ENCODE measurements around the gene EPHA2.
A peak's percentile ranks its signal among the peaks of the same experiment; 100 is the strongest.

EPHA2 gene

GRCh38 chr1:16081636-16082035 lies 74.2 kb downstream of the EPHA2 start:
- no peaks in the 10 kb centered on the region for H3K36me3 ChIP-seq (ENCODE audit: control insufficient read depth, insufficient read depth, low read length)
- TF ChIP-seq, protein P1, sequence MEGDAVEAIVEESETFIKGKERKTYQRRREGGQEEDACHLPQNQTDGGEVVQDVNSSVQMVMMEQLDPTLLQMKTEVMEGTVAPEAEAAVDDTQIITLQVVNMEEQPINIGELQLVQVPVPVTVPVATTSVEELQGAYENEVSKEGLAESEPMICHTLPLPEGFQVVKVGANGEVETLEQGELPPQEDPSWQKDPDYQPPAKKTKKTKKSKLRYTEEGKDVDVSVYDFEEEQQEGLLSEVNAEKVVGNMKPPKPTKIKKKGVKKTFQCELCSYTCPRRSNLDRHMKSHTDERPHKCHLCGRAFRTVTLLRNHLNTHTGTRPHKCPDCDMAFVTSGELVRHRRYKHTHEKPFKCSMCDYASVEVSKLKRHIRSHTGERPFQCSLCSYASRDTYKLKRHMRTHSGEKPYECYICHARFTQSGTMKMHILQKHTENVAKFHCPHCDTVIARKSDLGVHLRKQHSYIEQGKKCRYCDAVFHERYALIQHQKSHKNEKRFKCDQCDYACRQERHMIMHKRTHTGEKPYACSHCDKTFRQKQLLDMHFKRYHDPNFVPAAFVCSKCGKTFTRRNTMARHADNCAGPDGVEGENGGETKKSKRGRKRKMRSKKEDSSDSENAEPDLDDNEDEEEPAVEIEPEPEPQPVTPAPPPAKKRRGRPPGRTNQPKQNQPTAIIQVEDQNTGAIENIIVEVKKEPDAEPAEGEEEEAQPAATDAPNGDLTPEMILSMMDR (IDR thresholded peaks at IDR 0.05; ENCODE audit: insufficient read depth, low read length, poor library complexity, severe bottlenecking), result no peak
- no peak overlapping the region for H3K4me3 ChIP-seq (replicated peaks; ENCODE audit: low read depth, low read length)
- no peaks in the 10 kb centered on the region for H3K27me3 ChIP-seq (replicated peaks; ENCODE audit: control insufficient read depth, insufficient read depth, low read length)
- no peak for DNase-seq (ENCODE audit: extremely low read depth, insufficient read length)

DNA sequence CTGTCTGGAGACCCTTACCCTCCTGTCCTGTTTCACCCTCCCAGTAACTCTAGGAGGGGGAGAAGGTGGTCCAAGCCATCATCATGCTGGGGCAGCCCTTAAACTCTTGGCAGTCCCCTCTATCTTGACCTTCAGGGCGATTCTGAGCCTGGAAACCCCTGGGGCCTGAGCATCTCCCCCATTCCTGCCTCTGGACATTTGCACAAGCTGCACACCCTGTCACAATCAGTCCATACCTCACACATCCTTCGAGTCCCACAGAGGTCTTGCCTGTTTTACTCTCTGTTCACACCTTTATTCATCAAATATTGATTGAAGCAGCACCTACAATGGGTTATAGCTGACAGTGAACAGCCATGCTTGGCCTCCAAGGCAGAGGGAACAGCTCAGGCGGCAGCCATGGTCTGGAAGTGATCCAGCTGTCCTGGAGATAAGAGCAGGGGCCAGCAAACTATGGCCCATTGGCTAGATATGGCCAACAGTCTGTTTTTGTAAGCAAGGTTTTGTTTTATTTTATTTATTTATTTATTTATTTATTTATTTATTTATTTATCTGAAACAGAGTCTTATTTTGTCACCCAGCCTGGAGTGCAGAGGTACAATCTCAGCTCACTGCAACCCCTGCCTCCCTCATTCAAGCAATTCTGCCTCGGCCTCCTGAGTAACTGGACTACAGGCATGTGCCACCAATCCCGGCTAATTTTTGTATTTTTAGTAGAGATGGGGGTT lies 75.3 kb downstream of the EPHA2 start:
- no peaks in the 10 kb centered on the region for H3K36me3 ChIP-seq (ENCODE audit: control insufficient read depth, insufficient read depth, low read length)
- no peaks in the 10 kb centered on the region for H3K27me3 ChIP-seq (replicated peaks; ENCODE audit: control insufficient read depth, insufficient read depth, low read length)
- TF ChIP-seq, protein P1 (IDR thresholded peaks at IDR 0.05; ENCODE audit: insufficient read depth, low read length, poor library complexity, severe bottlenecking), result no peak
- no peak overlapping the region for H3K4me3 ChIP-seq (replicated peaks; ENCODE audit: low read depth, low read length)
- DNase-seq (ENCODE audit: extremely low read depth, insufficient read length), result no peak

DNA sequence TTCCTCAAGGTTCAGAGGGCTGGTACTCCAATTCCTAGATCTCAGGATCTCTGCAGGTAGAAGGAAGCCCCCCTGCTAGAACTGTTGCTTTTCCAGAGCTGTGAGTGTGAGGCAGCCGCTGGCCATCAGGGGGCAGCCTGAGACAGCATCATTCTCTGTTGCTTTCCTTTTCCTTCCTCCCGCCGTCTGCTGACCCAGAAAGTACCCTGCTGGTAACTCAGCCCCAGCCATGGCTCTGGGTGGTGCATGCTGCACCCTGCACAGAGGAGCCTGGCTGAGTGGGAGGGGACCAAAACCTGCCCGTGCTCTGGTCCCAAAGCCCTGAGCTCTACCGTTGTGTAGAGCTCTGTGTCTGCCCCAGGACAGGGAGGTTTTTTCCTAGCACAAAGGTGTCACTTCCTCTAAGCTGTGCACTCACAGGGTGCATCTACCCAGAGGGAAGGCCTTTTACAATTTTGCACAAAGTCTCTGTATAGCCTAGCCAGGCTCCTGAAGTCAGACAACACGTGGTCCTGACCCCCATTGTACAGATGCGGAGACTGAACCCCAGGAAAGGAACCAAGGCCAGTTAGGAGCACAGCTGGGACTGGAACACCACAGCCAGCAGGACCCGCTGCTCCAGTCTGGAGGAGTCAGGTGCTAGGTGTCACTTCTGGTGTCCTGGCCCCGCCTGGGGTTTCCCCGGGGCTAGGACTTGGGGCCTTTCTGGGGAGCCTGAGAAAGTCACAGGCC lies 76.8 kb downstream of the EPHA2 start:
- Histone ChIP-seq H3K36me3 (ENCODE audit: control insufficient read depth, insufficient read depth, low read length) (no peaks in the 10 kb centered on the region), H3K4me3 (replicated peaks; ENCODE audit: low read depth, low read length) (peak overlapping the region; percentile 21; the same call in 1 of the 2 replicates), H3K27me3 (replicated peaks; ENCODE audit: control insufficient read depth, insufficient read depth, low read length) (no peaks in the 10 kb centered on the region)
- TF ChIP-seq, protein P1 (IDR thresholded peaks at IDR 0.05; ENCODE audit: insufficient read depth, low read length, poor library complexity, severe bottlenecking), result peak; percentile 97
- peak; percentile 65 for DNase-seq (ENCODE audit: extremely low read depth, insufficient read length)

DNA sequence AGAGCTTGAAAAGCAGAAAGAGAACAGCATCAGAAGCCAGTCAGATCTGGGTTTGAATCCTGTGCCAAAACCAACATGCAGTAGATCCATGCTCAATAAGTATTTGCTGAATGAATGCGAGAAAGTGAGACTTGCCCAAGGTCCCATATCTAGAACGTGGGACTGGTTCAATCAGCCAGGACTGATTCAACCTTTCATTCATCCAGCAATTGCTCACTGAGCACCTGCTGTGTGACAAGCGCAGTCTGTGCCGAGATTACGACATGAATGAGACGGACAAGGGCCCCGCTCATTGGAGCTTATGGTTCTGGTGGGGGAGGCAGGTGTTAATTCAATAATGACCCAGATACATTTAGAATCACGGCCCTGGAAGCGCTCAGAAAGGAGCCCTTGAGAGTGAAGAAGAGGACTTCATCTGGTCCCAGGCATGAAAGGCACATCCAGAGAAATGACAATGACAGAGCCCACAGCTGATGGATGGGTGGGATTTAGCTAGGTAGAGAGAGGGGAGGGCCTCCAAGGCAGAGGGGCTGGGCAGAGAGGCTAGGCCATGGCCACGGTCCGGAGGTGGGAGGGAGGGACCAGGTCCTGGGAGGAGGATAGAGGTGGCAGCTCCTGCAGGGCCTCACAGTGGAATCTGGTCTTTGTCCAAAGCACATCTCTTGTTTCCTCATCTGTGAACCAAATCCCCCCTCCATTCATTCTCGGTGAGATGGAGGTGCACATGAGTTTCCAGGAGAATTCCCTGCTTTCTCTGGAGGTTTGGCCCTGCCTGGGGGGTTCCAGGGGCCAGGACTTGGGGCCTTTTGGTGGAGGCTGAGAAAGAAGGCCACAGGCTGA lies 78.2 kb downstream of the EPHA2 start:
- H3K4me3 ChIP-seq (replicated peaks; ENCODE audit: low read depth, low read length), result no peak overlapping the region
- DNase-seq (ENCODE audit: extremely low read depth, insufficient read length), result no peak
- TF ChIP-seq, protein P1 (IDR thresholded peaks at IDR 0.05; ENCODE audit: insufficient read depth, low read length, poor library complexity, severe bottlenecking), result no peak
- H3K27me3 ChIP-seq (replicated peaks; ENCODE audit: control insufficient read depth, insufficient read depth, low read length), result no peaks in the 10 kb centered on the region; the same call in 1 of the 2 replicates
- H3K36me3 ChIP-seq (ENCODE audit: control insufficient read depth, insufficient read depth, low read length), result no peaks in the 10 kb centered on the region

GRCh38 chr1:16076865-16077238 lies 79.0 kb downstream of the EPHA2 start:
- no peak for DNase-seq (ENCODE audit: extremely low read depth, insufficient read length)
- TF ChIP-seq, protein P1 (IDR thresholded peaks at IDR 0.05; ENCODE audit: insufficient read depth, low read length, poor library complexity, severe bottlenecking), result no peak
- Histone ChIP-seq H3K27me3 (replicated peaks; ENCODE audit: control insufficient read depth, insufficient read depth, low read length) (no peaks in the 10 kb centered on the region; the same call in 1 of the 2 replicates), H3K4me3 (replicated peaks; ENCODE audit: low read depth, low read length) (no peak overlapping the region), H3K36me3 (ENCODE audit: control insufficient read depth, insufficient read depth, low read length) (no peaks in the 10 kb centered on the region)
